Epithelial cell of esophagus (primary cell): ENCODE data around the gene CRIP1.
A peak's percentile ranks its signal among the peaks of the same experiment; 100 is the strongest.

ENCODE experiments used
- DNase-seq: peaks from one replicate; pipeline ENCODE4 v3.0.0; 2010; ENCODE audit warnings: low read depth
- H3K4me3 ChIP-seq: 2 replicates; pipeline ENCODE4 v1.5.1; 2011; ENCODE audit warnings: mild to moderate bottlenecking, low read length, control low read depth
- CTCF ChIP-seq: IDR thresholded peaks from 2 replicates; pipeline ENCODE4 v1.5.1; 2011; ENCODE audit warnings: low read depth, mild to moderate bottlenecking, low read length, control low read depth, inconsistent platforms; ENCODE audit not compliant: insufficient read depth; ENCODE audit errors: missing control alignments

The CRIP1 gene

GRCh38 chr14:105460116-105460515, 26.6 kb upstream of the CRIP1 start:
- no peak for TF ChIP-seq CTCF
- H3K4me3 ChIP-seq = no peak overlapping the region
- DNase-seq = no peak

GRCh38 chr14:105460616-105461015, 26.1 kb upstream of the CRIP1 start:
- DNase-seq = no peak
- H3K4me3 ChIP-seq = no peak overlapping the region
- no peak for TF ChIP-seq CTCF

- DNase-seq = no peak
- H3K4me3 ChIP-seq = no peak overlapping the region
- no peak for TF ChIP-seq CTCF
These were observed 24.8 kb upstream of the CRIP1 start for GRCh38 chr14:105461903-105462302.

GRCh38 chr14:105464501-105464900, 22.2 kb upstream of the CRIP1 start:
- DNase-seq = no peak
- no peak for TF ChIP-seq CTCF
- no peak overlapping the region for H3K4me3 ChIP-seq

- peak; percentile 36 for DNase-seq
- TF ChIP-seq CTCF = no peak
- H3K4me3 ChIP-seq = no peak overlapping the region
These were observed 21.3 kb upstream of the CRIP1 start for GRCh38 chr14:105465209-105466031.

GRCh38 chr14:105466531-105467248, 20.0 kb upstream of the CRIP1 start:
- no peak overlapping the region for H3K4me3 ChIP-seq
- no peak for TF ChIP-seq CTCF
- DNase-seq = no peak
